K562 (cell line): ENCODE measurements around the gene SIGLEC6. TPM values are rescaled to one million over a fixed set of nuclear protein-coding genes. Genes with fewer than 3 reads are reported as not detected.

ENCODE experiments used
- CHAMP1 ChIP-seq: fragments of 450-650 bp; IDR thresholded peaks from 2 replicates; pipeline ENCODE4 v1.6.1; 2016; ENCODE audit warnings: mild to moderate bottlenecking
- L3MBTL2 ChIP-seq: fragments of 450-650 bp; IDR thresholded peaks from 2 replicates; pipeline ENCODE4 v1.6.1; 2016; ENCODE audit warnings: mild to moderate bottlenecking, moderate library complexity
- MTA3 ChIP-seq: fragments of 450-650 bp; formaldehyde crosslinking; IDR thresholded peaks from 2 replicates; pipeline ENCODE4 v1.6.1; 2017; ENCODE audit warnings: mild to moderate bottlenecking, borderline replicate concordance
- REST ChIP-seq, 2 experiments: fragments of 450-650 bp; formaldehyde crosslinking in 1 of 2; IDR thresholded peaks; 2 replicates each; pipeline versions ENCODE4 v1.4.0 to v1.6.1; 2014 to 2020; ENCODE audit warnings: mild to moderate bottlenecking in 2 of 2, borderline replicate concordance in 1 of 2, low read depth in 1 of 2
- SMAD4 ChIP-seq: fragments of 250-450 bp; sonication (Bioruptor Pico); conservative IDR thresholded peaks from 2 replicates; pipeline ENCODE4 v1.8.0; 2021; ENCODE audit warnings: inconsistent platforms, mild to moderate bottlenecking, moderate library complexity
- ZNF785 ChIP-seq: fragments of 250-450 bp; sonication (Bioruptor Pico); IDR thresholded peaks from 2 replicates; pipeline ENCODE4 v1.4.0; 2020; ENCODE audit warnings: mild to moderate bottlenecking
- polyA plus RNA-seq, 8 experiments: library from polyadenylated mRNA; depleted of rRNA in 4 of 8; stranded (reverse) in 5 of 8; unstranded in 3 of 8; fragments of >200 nt; fragmentation: Nextera tagmentation in 2 of 8; fragmentation: Illumina TruSeq in 1 of 8; extraction: Ambion mirVana in 2 of 8; extraction: Trizol in 1 of 8; gene quantifications; 2 replicates each; pipeline versions ENCODE4 v1.2.1 to v1.2.3, GENCODE V29; 2011 to 2014; ENCODE audit warnings: inconsistent platforms in 1 of 8, missing spikeins in 1 of 8
- total RNA-seq, 7 experiments: library from RNA; depleted of rRNA in 6 of 7; stranded (reverse); fragments of >200 nt in 6 of 7; fragmentation: Illumina TruSeq in 2 of 7; extraction: Trizol in 2 of 7; gene quantifications; 2 replicates each; pipeline versions ENCODE4 v1.2.1 to v1.2.3, GENCODE V29; 2011 to 2021; ENCODE audit warnings: low replicate concordance in 1 of 7
- TF ChIP-seq, protein P1 (sequence below): fragments of 250-450 bp; sonication (Bioruptor Pico); IDR thresholded peaks from 2 replicates; pipeline ENCODE4 v1.5.0; 2021
- TF ChIP-seq, protein P2 (sequence below), 2 experiments: fragments of 200-800 bp in 1 of 2; sonication (Bioruptor generic) in 1 of 2; sonication (generic) in 1 of 2; formaldehyde crosslinking in 1 of 2; IDR thresholded peaks in 1 of 2; conservative IDR thresholded peaks in 1 of 2; 2 replicates each; pipeline versions ENCODE4 v1.5.0 to v1.6.1; 2016 to 2020; ENCODE audit warnings: missing compliant biosample characterization in 1 of 2, missing genetic modification characterization in 1 of 2, missing genetic modification reagents in 1 of 2
- TF ChIP-seq, protein P3 (sequence below): sonication (generic); formaldehyde crosslinking; IDR thresholded peaks from 2 replicates; pipeline ENCODE4 v1.8.0; 2022; ENCODE audit warnings: missing genetic modification reagents, mild to moderate bottlenecking, moderate library complexity, borderline replicate concordance

The SIGLEC6 gene
- total and polyA plus RNA-seq, 9 of the 15 experiments (the other 6 are each of a cell fraction or from before 2014, with no cell fraction given) = 0.03 to 17.5 (median 0.71) TPM

- TF ChIP-seq, protein P1, sequence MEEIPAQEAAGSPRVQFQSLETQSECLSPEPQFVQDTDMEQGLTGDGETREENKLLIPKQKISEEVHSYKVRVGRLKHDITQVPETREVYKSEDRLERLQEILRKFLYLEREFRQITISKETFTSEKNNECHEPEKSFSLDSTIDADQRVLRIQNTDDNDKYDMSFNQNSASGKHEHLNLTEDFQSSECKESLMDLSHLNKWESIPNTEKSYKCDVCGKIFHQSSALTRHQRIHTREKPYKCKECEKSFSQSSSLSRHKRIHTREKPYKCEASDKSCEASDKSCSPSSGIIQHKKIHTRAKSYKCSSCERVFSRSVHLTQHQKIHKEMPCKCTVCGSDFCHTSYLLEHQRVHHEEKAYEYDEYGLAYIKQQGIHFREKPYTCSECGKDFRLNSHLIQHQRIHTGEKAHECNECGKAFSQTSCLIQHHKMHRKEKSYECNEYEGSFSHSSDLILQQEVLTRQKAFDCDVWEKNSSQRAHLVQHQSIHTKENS (CRISPR knock-in tag) = no peak
- TF ChIP-seq L3MBTL2 (peak; percentile 38; the same call in 1 of the 2 replicates), MTA3 (peak; percentile 54; the same call in 1 of the 2 replicates), REST (IDR thresholded peaks at IDR 0.05; ENCODE audit: borderline replicate concordance) (peak; percentile 54; the same call in 1 of the 2 replicates), REST (CRISPR knock-in tag; IDR thresholded peaks at IDR 0.05; ENCODE audit: low read depth) (0 out of 2 replicates have a peak, but pooled peaks have one; percentile 46), SMAD4 (peak; percentile 61; the same call in 1 of the 2 replicates), CHAMP1 (no peak), ZNF785 (CRISPR knock-in tag) (no peak)
- TF ChIP-seq, protein P2, sequence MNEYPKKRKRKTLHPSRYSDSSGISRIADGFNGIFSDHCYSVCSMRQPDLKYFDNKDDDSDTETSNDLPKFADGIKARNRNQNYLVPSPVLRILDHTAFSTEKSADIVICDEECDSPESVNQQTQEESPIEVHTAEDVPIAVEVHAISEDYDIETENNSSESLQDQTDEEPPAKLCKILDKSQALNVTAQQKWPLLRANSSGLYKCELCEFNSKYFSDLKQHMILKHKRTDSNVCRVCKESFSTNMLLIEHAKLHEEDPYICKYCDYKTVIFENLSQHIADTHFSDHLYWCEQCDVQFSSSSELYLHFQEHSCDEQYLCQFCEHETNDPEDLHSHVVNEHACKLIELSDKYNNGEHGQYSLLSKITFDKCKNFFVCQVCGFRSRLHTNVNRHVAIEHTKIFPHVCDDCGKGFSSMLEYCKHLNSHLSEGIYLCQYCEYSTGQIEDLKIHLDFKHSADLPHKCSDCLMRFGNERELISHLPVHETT (CRISPR knock-in tag; conservative IDR thresholded peaks at IDR 0.05 in 1 of 2, IDR thresholded peaks at IDR 0.05 in 1 of 2) = peak in 1 of 2 experiments; percentile 33; a peak in 1 of 4 replicates
- TF ChIP-seq, protein P3, sequence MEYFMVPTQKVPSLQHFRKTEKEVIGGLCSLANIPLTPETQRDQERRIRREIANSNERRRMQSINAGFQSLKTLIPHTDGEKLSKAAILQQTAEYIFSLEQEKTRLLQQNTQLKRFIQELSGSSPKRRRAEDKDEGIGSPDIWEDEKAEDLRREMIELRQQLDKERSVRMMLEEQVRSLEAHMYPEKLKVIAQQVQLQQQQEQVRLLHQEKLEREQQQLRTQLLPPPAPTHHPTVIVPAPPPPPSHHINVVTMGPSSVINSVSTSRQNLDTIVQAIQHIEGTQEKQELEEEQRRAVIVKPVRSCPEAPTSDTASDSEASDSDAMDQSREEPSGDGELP (CRISPR knock-in tag) = peak; percentile 51; the same call in 1 of the 2 replicates
Measured at GRCh38 chr19:51566489-51567100, 35.1 kb upstream of the SIGLEC6 start (continued).
